HEK293 (cell line): ENCODE data around the gene ELP6.

Experiments
- BCL11A ChIP-seq: fragments of 450-650 bp; formaldehyde crosslinking; IDR thresholded peaks from 2 replicates; pipeline ENCODE4 v1.5.1; 2016; ENCODE audit warnings: low read depth, missing biosample characterization, missing genetic modification characterization
- EGR2 ChIP-seq: fragments of 450-650 bp; formaldehyde crosslinking; IDR thresholded peaks from 2 replicates; pipeline ENCODE4 v1.5.1; 2016; ENCODE audit warnings: low read depth, missing biosample characterization, missing genetic modification characterization
- HOXC10 ChIP-seq: sonication (generic); formaldehyde crosslinking; IDR thresholded peaks from 2 replicates; pipeline ENCODE4 v1.8.1; 2023; ENCODE audit warnings: mild to moderate bottlenecking, missing genetic modification reagents
- KLF10 ChIP-seq: fragments of 450-650 bp; IDR thresholded peaks from 2 replicates; pipeline ENCODE4 v1.5.1; 2018; ENCODE audit warnings: missing biosample characterization, mild to moderate bottlenecking, missing genetic modification characterization
- KLF17 ChIP-seq: fragments of 450-650 bp; formaldehyde crosslinking; IDR thresholded peaks from 2 replicates; pipeline ENCODE4 v1.5.1; 2016; ENCODE audit warnings: missing biosample characterization, missing genetic modification characterization
- KLF9 ChIP-seq: fragments of 450-650 bp; formaldehyde crosslinking; IDR thresholded peaks from 2 replicates; pipeline ENCODE4 v1.5.1; 2016; ENCODE audit warnings: missing biosample characterization, missing genetic modification characterization, low read depth
- OSR2 ChIP-seq: fragments of 450-650 bp; formaldehyde crosslinking; IDR thresholded peaks from 2 replicates; pipeline ENCODE4 v1.5.1; 2016; ENCODE audit warnings: missing biosample characterization, missing genetic modification characterization
- SP3 ChIP-seq: fragments of 450-650 bp; formaldehyde crosslinking; IDR thresholded peaks from 2 replicates; pipeline ENCODE4 v1.5.1; 2016; ENCODE audit warnings: missing biosample characterization, missing genetic modification characterization
- SP7 ChIP-seq: fragments of 450-650 bp; formaldehyde crosslinking; IDR thresholded peaks from 2 replicates; pipeline ENCODE4 v1.5.1; 2016; ENCODE audit warnings: missing biosample characterization, missing genetic modification characterization
- YY1 ChIP-seq: fragments of 450-650 bp; formaldehyde crosslinking; IDR thresholded peaks from 2 replicates; pipeline ENCODE4 v1.5.1; 2018; ENCODE audit warnings: missing biosample characterization, missing genetic modification characterization
- YY2 ChIP-seq: fragments of 450-650 bp; formaldehyde crosslinking; IDR thresholded peaks from 2 replicates; pipeline ENCODE4 v1.5.1; 2016; ENCODE audit warnings: missing biosample characterization, missing genetic modification characterization
- ZNF148 ChIP-seq: fragments of 450-650 bp; formaldehyde crosslinking; IDR thresholded peaks from 2 replicates; pipeline ENCODE4 v1.5.0; 2017; ENCODE audit warnings: missing biosample characterization, missing genetic modification characterization, borderline replicate concordance
- ZNF155 ChIP-seq: fragments of 450-650 bp; formaldehyde crosslinking; IDR thresholded peaks from 2 replicates; pipeline ENCODE4 v1.5.1; 2016; ENCODE audit warnings: missing biosample characterization, missing genetic modification characterization
- ZNF239 ChIP-seq: fragments of 450-650 bp; formaldehyde crosslinking; IDR thresholded peaks from 2 replicates; pipeline ENCODE4 v1.5.1; 2016; ENCODE audit warnings: missing biosample characterization, missing genetic modification characterization
- ZNF24 ChIP-seq: fragments of 450-650 bp; formaldehyde crosslinking; IDR thresholded peaks from 2 replicates; pipeline ENCODE4 v1.5.1; 2016; ENCODE audit warnings: missing biosample characterization, missing genetic modification characterization
- ZNF248 ChIP-seq: fragments of 450-650 bp; formaldehyde crosslinking; IDR thresholded peaks from 2 replicates; pipeline ENCODE4 v1.5.1; 2017; ENCODE audit warnings: missing biosample characterization, missing genetic modification characterization
- ZNF274 ChIP-seq, 2 experiments: fragments of 200-500 bp in 1 of 2; fragments of 450-650 bp in 1 of 2; sonication (Bioruptor generic) in 1 of 2; formaldehyde crosslinking in 1 of 2; IDR thresholded peaks; 2 replicates each; pipeline versions ENCODE4 v1.5.1 to v1.6.1; 2014 to 2016; ENCODE audit warnings: borderline replicate concordance in 1 of 2, inconsistent platforms in 1 of 2, low read length in 1 of 2, missing biosample characterization in 1 of 2, missing genetic modification characterization in 1 of 2
- ZNF335 ChIP-seq: fragments of 450-650 bp; formaldehyde crosslinking; conservative IDR thresholded peaks from 2 replicates; pipeline ENCODE4 v1.5.1; 2016; ENCODE audit warnings: missing biosample characterization, missing genetic modification characterization
- ZNF394 ChIP-seq: fragments of 450-650 bp; formaldehyde crosslinking; IDR thresholded peaks from 2 replicates; pipeline ENCODE4 v1.5.1; 2016; ENCODE audit warnings: missing biosample characterization, missing genetic modification characterization, mild to moderate bottlenecking, moderate library complexity, borderline replicate concordance
- ZNF449 ChIP-seq: fragments of 450-650 bp; formaldehyde crosslinking; IDR thresholded peaks from 2 replicates; pipeline ENCODE4 v1.5.1; 2017; ENCODE audit warnings: missing biosample characterization, mild to moderate bottlenecking, missing genetic modification characterization, moderate library complexity
- ZNF660 ChIP-seq: fragments of 450-650 bp; IDR thresholded peaks from 2 replicates; pipeline ENCODE4 v1.5.1; 2018; ENCODE audit warnings: missing biosample characterization, mild to moderate bottlenecking, missing genetic modification characterization
- ZXDB ChIP-seq: fragments of 450-650 bp; formaldehyde crosslinking; IDR thresholded peaks from 2 replicates; pipeline ENCODE4 v1.5.1; 2016; ENCODE audit warnings: missing biosample characterization, missing genetic modification characterization
- TF ChIP-seq, protein P1 (sequence below): fragments of 450-650 bp; formaldehyde crosslinking; optimal IDR thresholded peaks from 2 replicates; pipeline ENCODE3; 2016; ENCODE audit warnings: missing biosample characterization, mild to moderate bottlenecking, missing genetic modification characterization
- TF ChIP-seq, protein P2 (sequence below): fragments of 450-650 bp; formaldehyde crosslinking; IDR thresholded peaks from 2 replicates; pipeline ENCODE4 v1.5.1; 2016; ENCODE audit warnings: missing biosample characterization, missing genetic modification characterization
- TF ChIP-seq, protein P3 (sequence below): fragments of 450-650 bp; formaldehyde crosslinking; IDR thresholded peaks from 2 replicates; pipeline ENCODE4 v1.5.1; 2016; ENCODE audit warnings: missing biosample characterization, missing genetic modification characterization
- TF ChIP-seq, protein P4 (sequence below): fragments of 450-650 bp; formaldehyde crosslinking; IDR thresholded peaks from 2 replicates; pipeline ENCODE4 v1.5.1; 2016; ENCODE audit warnings: missing biosample characterization, missing genetic modification characterization

Gene ELP6

DNA sequence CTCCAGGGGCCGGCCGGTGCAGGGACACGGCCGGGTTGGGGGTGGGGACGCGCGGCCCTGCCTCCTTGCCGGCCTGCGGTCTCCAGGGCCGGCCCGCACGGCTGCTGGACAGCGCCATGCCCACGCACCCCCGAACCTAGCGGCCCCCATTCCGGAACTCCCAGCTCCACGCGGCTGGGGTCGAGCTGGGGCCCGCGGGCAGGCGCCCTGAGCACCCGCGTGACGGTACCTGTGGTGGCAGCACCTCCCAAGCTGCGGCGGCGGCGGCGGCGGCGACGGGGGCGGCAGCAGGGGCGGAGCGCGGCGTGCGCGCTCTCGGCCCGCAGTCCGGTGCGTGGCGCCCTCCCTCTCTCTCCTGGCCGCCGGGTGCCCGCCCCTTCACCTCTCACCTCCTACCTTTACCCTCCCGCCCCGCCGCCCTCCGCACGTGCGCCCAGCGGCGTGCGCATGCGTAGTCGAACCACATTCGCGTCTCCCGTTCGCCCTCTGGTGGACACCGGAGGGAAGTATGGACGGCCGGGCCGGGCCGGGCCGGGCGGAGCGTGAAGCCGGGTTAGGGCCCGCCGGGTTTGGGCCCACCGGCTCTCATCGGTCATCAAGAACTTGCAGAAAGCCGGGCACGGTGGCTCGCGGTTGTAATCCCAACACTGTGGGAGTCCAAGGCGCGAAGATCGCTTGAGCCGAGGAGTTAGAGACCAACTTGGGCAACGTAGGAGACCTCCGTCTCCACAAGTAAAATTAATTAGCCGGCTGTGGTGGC, 37.8 kb downstream of the ELP6 start, which contains the start of gene SCAP (continued):
- TF ChIP-seq, protein P1, sequence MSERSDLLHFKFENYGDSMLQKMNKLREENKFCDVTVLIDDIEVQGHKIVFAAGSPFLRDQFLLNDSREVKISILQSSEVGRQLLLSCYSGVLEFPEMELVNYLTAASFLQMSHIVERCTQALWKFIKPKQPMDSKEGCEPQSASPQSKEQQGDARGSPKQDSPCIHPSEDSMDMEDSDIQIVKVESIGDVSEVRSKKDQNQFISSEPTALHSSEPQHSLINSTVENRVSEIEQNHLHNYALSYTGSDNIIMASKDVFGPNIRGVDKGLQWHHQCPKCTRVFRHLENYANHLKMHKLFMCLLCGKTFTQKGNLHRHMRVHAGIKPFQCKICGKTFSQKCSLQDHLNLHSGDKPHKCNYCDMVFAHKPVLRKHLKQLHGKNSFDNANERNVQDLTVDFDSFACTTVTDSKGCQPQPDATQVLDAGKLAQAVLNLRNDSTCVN (tag by site-specific recombination): peak; percentile 80
- TF ChIP-seq ZNF24 (tag by site-specific recombination) (0 out of 2 replicates have a peak, but pooled peaks have one; percentile 20), ZNF335 (tag by site-specific recombination) (peak; percentile 67), ZNF148 (tag by site-specific recombination) (no peak), KLF9 (tag by site-specific recombination) (peak; percentile 71; the same call in 1 of the 2 replicates), ZXDB (tag by site-specific recombination) (peak; percentile 80), HOXC10 (CRISPR knock-in tag) (no peak), ZNF449 (no peak), YY2 (0 out of 2 replicates have a peak, but pooled peaks have one; percentile 42), ZNF660 (tag by site-specific recombination) (0 out of 2 replicates have a peak, but pooled peaks have one; percentile 27), SP3 (tag by site-specific recombination) (peak; percentile 91), ZNF248 (tag by site-specific recombination) (no peak), SP7 (peak; percentile 46; the same call in 1 of the 2 replicates), BCL11A (tag by site-specific recombination) (peak; percentile 84; the same call in 1 of the 2 replicates), ZNF394 (tag by site-specific recombination) (0 out of 2 replicates have a peak, but pooled peaks have one; percentile 18), OSR2 (tag by site-specific recombination) (no peak), ZNF155 (tag by site-specific recombination) (no peak), EGR2 (tag by site-specific recombination) (peak; percentile 36; the same call in 1 of the 2 replicates), KLF10 (peak; percentile 28; the same call in 1 of the 2 replicates), YY1 (tag by site-specific recombination) (peak; percentile 57; the same call in 1 of the 2 replicates), ZNF239 (tag by site-specific recombination) (no peak), KLF17 (tag by site-specific recombination) (peak; percentile 65), ZNF274 (IDR thresholded peaks at IDR 0.05; ENCODE audit: low read length) (no peak), ZNF274 (tag by site-specific recombination; IDR thresholded peaks at IDR 0.05; ENCODE audit: borderline replicate concordance) (no peak)
- TF ChIP-seq, protein P2, sequence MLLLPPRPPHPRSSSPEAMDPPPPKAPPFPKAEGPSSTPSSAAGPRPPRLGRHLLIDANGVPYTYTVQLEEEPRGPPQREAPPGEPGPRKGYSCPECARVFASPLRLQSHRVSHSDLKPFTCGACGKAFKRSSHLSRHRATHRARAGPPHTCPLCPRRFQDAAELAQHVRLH: 0 out of 2 replicates have a peak, but pooled peaks have one; percentile 25
- TF ChIP-seq, protein P3, sequence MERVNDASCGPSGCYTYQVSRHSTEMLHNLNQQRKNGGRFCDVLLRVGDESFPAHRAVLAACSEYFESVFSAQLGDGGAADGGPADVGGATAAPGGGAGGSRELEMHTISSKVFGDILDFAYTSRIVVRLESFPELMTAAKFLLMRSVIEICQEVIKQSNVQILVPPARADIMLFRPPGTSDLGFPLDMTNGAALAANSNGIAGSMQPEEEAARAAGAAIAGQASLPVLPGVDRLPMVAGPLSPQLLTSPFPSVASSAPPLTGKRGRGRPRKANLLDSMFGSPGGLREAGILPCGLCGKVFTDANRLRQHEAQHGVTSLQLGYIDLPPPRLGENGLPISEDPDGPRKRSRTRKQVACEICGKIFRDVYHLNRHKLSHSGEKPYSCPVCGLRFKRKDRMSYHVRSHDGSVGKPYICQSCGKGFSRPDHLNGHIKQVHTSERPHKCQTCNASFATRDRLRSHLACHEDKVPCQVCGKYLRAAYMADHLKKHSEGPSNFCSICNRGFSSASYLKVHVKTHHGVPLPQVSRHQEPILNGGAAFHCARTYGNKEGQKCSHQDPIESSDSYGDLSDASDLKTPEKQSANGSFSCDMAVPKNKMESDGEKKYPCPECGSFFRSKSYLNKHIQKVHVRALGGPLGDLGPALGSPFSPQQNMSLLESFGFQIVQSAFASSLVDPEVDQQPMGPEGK (tag by site-specific recombination): peak; percentile 51
- TF ChIP-seq, protein P4, sequence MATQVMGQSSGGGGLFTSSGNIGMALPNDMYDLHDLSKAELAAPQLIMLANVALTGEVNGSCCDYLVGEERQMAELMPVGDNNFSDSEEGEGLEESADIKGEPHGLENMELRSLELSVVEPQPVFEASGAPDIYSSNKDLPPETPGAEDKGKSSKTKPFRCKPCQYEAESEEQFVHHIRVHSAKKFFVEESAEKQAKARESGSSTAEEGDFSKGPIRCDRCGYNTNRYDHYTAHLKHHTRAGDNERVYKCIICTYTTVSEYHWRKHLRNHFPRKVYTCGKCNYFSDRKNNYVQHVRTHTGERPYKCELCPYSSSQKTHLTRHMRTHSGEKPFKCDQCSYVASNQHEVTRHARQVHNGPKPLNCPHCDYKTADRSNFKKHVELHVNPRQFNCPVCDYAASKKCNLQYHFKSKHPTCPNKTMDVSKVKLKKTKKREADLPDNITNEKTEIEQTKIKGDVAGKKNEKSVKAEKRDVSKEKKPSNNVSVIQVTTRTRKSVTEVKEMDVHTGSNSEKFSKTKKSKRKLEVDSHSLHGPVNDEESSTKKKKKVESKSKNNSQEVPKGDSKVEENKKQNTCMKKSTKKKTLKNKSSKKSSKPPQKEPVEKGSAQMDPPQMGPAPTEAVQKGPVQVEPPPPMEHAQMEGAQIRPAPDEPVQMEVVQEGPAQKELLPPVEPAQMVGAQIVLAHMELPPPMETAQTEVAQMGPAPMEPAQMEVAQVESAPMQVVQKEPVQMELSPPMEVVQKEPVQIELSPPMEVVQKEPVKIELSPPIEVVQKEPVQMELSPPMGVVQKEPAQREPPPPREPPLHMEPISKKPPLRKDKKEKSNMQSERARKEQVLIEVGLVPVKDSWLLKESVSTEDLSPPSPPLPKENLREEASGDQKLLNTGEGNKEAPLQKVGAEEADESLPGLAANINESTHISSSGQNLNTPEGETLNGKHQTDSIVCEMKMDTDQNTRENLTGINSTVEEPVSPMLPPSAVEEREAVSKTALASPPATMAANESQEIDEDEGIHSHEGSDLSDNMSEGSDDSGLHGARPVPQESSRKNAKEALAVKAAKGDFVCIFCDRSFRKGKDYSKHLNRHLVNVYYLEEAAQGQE (tag by site-specific recombination): peak; percentile 95
